Measurements from ENCODE around the gene BHLHE41.

GRCh38 chr12:26092346-26093105 is 32.3 kb downstream of the BHLHE41 start:
- TF ChIP-seq MYC (IDR thresholded peaks at IDR 0.05; ENCODE audit: low read depth, low read length), result no peak
- TF ChIP-seq MYC (CRISPR knock-in tag; IDR thresholded peaks at IDR 0.05; ENCODE audit: borderline replicate concordance, low read depth), result no peak
- no peak for TF ChIP-seq CTCF (IDR thresholded peaks at IDR 0.05 in 2 of 3, conservative IDR thresholded peaks at IDR 0.05 in 1 of 3; ENCODE audit: insufficient read depth in 2 of 3, low read depth in 1 of 3, low read length in 3 of 3)
- TF ChIP-seq RAD21 (CRISPR knock-in tag; conservative IDR thresholded peaks at IDR 0.05 in 1 of 2, IDR thresholded peaks at IDR 0.05 in 1 of 2), result no peak
- TF ChIP-seq ZKSCAN1 (IDR thresholded peaks at IDR 0.05; ENCODE audit: low read depth, low read length), result no peak
- TF ChIP-seq ZBTB8A (IDR thresholded peaks at IDR 0.05; ENCODE audit: partially characterized antibody), result no peak
- TF ChIP-seq IRF2 (CRISPR knock-in tag; IDR thresholded peaks at IDR 0.05), result no peak
- no peak for TF ChIP-seq BHLHE40 (IDR thresholded peaks at IDR 0.05; ENCODE audit: low read length)
- no peak for TF ChIP-seq TAF7 (tag; IDR thresholded peaks at IDR 0.05)

All from K562 (cell line).